Transverse colon (tissue), 3 donors: ENCODE measurements around the gene PCBP2.

Experiments used
- EP300 ChIP-seq: sonication (generic); formaldehyde crosslinking; IDR thresholded peaks from one replicate; pipeline ENCODE4 v1.6.1; 2017; ENCODE audit warnings: antibody characterized with exemption, low read depth
- POLR2A ChIP-seq: fragments of 450-650 bp; IDR thresholded peaks from one replicate; pipeline ENCODE4 v1.6.1; 2016; ENCODE audit warnings: antibody characterized with exemption, mild to moderate bottlenecking, moderate library complexity
- TF ChIP-seq, protein P1 (sequence below), 5 experiments: fragments of 200-600 bp in 3 of 5; fragments of 450-650 bp in 2 of 5; sonication (generic) in 3 of 5; IDR thresholded peaks; 1 replicate in 2 of 5; 2 replicates in 3 of 5; pipeline ENCODE4 v1.5.1; 2016 to 2017; ENCODE audit warnings: antibody characterized with exemption in 5 of 5, inconsistent platforms in 3 of 5, mild to moderate bottlenecking in 2 of 5, moderate library complexity in 1 of 5

DNA sequence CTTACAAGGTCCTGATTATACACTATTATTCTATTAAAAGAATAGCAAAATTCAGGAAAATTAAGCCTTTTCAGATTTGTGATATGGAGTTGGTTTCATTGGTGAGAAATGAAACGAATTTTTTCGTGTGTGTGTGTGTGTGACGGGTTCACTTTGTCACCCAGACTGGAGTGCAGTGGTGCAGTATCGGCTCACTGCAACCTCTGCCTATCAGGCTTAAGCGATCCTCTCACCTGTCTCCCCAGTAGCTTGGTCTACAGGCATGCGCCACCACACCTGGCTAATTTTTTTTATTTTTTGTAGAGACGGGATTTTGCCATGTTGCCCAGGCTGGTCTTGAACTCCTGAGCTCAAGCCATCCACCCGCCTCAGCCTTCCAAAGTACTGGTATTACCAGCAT lies 9.7 kb downstream of the PCBP2 start:
- TF ChIP-seq, protein P1, sequence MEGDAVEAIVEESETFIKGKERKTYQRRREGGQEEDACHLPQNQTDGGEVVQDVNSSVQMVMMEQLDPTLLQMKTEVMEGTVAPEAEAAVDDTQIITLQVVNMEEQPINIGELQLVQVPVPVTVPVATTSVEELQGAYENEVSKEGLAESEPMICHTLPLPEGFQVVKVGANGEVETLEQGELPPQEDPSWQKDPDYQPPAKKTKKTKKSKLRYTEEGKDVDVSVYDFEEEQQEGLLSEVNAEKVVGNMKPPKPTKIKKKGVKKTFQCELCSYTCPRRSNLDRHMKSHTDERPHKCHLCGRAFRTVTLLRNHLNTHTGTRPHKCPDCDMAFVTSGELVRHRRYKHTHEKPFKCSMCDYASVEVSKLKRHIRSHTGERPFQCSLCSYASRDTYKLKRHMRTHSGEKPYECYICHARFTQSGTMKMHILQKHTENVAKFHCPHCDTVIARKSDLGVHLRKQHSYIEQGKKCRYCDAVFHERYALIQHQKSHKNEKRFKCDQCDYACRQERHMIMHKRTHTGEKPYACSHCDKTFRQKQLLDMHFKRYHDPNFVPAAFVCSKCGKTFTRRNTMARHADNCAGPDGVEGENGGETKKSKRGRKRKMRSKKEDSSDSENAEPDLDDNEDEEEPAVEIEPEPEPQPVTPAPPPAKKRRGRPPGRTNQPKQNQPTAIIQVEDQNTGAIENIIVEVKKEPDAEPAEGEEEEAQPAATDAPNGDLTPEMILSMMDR (IDR thresholded peaks at IDR 0.05) = no peak
- TF ChIP-seq POLR2A = no peak
- no peak for TF ChIP-seq EP300
